AG09319 (cell line): ENCODE measurements around the gene LPP.

ENCODE experiments used
- DNase-seq: peaks from one replicate; pipeline ENCODE4 v3.0.0-alpha.2; 2010; ENCODE audit warnings: low read depth; ENCODE audit errors: extremely low read depth
- CTCF ChIP-seq: IDR thresholded peaks from 2 replicates; pipeline ENCODE4 v1.5.1; 2011; ENCODE audit warnings: low read depth, mild to moderate bottlenecking, inconsistent platforms, low read length, moderate library complexity

The LPP gene

GRCh38 chr3:188906236-188906635 lies 752.3 kb downstream of the LPP start:
- TF ChIP-seq CTCF: no peak
- DNase-seq: no peak

- DNase-seq: no peak
These were observed 754.3 kb downstream of the LPP start for GRCh38 chr3:188908002-188908850.

GRCh38 chr3:188911026-188911850 lies 757.3 kb downstream of the LPP start:
- TF ChIP-seq CTCF: no peak

More at GRCh38 chr3:188908002-188908850, 754.3 kb downstream of the LPP start:
- no peak for TF ChIP-seq CTCF

GRCh38 chr3:188913084-188913483 lies 759.1 kb downstream of the LPP start:
- no peak for TF ChIP-seq CTCF
- no peak for DNase-seq

More at GRCh38 chr3:188911026-188911850, 757.3 kb downstream of the LPP start:
- no peak for DNase-seq

GRCh38 chr3:188914552-188914951 lies 760.6 kb downstream of the LPP start:
- no peak for TF ChIP-seq CTCF
- no peak for DNase-seq

- no peak for TF ChIP-seq CTCF
- DNase-seq: no peak
These were observed 761.2 kb downstream of the LPP start for GRCh38 chr3:188915127-188915526.

GRCh38 chr3:188916934-188917401 lies 763.0 kb downstream of the LPP start:
- no peak for DNase-seq
- no peak for TF ChIP-seq CTCF
